GM12874 (cell line): ENCODE data around the gene CDHR5.

Experiments
- CTCF ChIP-seq: IDR thresholded peaks from 2 replicates; pipeline ENCODE4 v1.5.1; 2011; ENCODE audit warnings: low read depth, mild to moderate bottlenecking, control low read depth, low read length, moderate library complexity; ENCODE audit not compliant: insufficient read depth

The CDHR5 gene

DNA sequence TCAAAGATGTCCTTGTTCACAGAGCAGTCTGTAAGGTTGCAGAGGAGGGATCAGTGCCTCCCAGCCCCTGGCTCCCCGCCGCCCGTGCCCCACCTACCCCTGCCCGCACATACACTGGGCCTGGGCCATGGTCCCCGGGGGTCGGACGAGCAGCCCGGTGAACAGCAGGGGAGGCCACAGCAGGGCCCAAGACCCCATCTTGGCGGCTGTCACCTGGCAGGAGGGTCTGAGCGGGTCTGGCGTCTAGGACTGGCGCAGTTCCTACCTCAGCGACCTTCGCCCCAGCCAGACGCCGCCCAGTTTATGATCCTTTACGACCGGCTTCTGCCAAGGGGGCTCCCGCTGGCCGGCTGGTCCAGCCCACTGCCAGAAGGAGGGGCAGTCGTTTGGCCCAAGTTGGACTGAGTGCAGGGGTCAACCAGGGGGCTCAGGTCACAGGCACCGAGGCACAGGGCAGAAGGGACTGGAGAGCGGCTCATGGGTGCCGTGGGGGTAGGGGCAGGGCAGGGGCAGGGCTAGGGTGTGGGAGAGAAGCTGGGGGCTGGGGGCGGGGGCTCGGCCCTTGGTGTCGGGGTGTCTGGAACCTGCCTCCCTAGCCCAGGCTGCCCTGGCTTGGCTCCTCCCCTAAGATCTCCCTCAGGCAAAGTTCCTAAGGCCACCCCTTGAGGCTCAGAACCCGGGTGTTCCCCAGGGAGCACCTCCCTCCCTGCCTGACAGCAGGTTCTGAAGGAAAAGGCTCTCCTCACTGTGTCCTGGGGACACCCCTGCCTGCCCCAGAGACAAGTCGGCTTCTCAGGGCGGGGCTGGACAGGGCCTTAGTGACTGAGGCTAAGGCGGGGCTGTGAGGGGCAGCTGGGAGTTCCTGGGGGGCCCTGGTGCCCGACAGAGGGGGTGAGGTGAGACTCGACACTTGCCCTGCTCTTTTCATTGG is at the start of gene CDHR5:
Gene CDHR5, minus strand, starts transcription at position 251 of the 931 bp plus-strand sequence. Its CDS starts 53 bp downstream, at position 198.
- no peak for TF ChIP-seq CTCF

GRCh38 chr11:674406-674805 is 49.7 kb upstream of the CDHR5 start:
- no peak for TF ChIP-seq CTCF

DNA sequence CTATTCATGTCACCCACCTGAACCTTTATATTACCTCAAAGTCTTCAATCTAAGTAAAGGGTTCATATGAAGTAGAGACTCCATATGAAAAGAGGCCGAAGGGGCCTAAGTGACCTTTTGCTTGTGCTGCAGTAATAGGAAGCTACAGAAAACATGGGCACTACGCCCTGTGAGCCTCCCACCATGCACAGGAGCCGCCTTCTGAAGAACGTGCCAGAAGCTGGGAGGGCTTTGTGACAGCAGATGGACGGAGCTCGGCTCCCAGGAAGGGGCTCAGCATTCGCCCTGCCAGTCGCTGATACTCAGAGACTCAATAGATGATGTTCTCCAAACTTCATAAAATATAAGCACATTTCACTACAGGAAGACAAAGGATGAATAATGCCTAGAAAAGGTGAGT is 49.1 kb upstream of the CDHR5 start:
- TF ChIP-seq CTCF = no peak

GRCh38 chr11:665704-666281 is 41.0 kb upstream of the CDHR5 start:
- no peak for TF ChIP-seq CTCF

DNA sequence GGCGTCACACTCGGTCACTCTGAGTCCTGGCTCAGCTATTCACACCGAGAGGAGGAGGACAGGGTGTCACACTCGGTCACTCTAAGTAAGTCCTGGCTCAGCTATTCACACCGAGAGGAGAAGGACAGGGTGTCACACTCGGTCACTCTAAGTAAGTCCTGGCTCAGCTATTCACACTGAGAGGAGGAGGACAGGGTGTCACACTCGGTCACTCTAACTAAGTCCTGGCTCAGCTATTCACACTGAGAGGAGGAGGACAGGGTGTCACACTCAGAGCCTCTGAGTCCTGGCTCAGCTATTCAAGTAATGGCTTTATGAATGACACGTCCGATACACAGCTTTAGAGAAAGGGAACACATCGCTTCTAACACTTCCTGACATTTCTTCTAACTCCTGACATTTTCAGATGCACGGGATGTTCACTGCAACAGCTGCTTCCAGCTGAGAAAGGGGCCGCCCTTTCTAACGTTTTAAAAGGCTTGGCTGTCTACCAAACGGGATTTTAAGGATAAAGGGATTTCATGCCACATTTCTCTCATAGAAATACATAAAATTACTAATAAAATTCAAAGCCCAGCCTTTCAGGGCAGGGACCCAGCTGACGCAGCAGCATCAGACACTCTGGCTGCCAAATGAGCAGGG is 40.4 kb upstream of the CDHR5 start:
- no peak for TF ChIP-seq CTCF

DNA sequence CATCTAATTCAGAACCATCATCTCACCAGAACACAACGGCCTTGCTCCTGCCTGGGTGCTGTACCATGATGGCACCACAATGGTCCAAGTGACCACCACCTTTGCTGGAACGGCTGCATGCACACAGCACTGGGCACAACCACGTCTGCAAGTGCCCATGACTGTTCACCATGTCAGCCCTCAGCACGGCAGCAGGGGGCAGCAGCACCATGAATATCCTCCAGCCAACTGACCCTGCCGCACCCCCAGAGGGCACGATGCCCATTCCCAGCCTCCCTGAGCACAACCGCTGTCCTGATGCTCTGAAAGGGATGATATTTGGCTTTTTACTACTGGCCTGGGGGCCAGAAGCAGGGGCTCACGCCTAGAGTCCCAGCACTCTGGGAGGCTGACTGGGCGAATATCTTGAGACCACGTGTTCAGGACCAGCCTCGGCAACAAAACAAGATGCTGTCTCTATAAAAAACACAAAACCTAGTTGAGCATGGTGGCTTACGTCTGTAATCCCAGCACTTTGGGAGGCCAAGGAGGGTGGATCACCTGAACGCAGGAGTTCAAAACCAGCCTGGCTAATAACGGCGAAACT is 38.0 kb upstream of the CDHR5 start:
- TF ChIP-seq CTCF = peak; percentile 83
